Measurements from ENCODE around the gene FBXL2.
"Not testable (repeated sequence)": the region's sequence is repeated elsewhere in the genome, so short reads cannot be mapped to it uniquely, and the experiment has no call there.

Gene FBXL2

GRCh38 chr3:33386631-33387030, 109.4 kb downstream of the FBXL2 start:
- Mint-ChIP-seq H3K9me3 (no peaks in the 10 kb centered on the region), H3K27ac (peak overlapping the region; percentile 47), H3K4me1 (ENCODE audit: low read depth) (peaks cover 15% of the 10 kb centered on the region), H3K4me3 (no peak overlapping the region), H3K27me3 (ENCODE audit: low read depth) (no peaks in the 10 kb centered on the region), H3K36me3 (ENCODE audit: low read depth) (peaks cover 26% of the 10 kb centered on the region)

- H3K9me3 Mint-ChIP-seq: no peaks in the 10 kb centered on the region
- H3K4me3 Mint-ChIP-seq: no peak overlapping the region
- H3K27me3 Mint-ChIP-seq (ENCODE audit: low read depth): no peaks in the 10 kb centered on the region
- peaks cover 22% of the 10 kb centered on the region for H3K4me1 Mint-ChIP-seq (ENCODE audit: low read depth)
- H3K27ac Mint-ChIP-seq: no peak overlapping the region
- peaks cover 37% of the 10 kb centered on the region for H3K36me3 Mint-ChIP-seq (ENCODE audit: low read depth)
Observed at GRCh38 chr3:33388374-33389100, 111.3 kb downstream of the FBXL2 start.

GRCh38 chr3:33389908-33390307, 112.7 kb downstream of the FBXL2 start:
- Mint-ChIP-seq H3K4me1 (ENCODE audit: low read depth) (peaks cover 22% of the 10 kb centered on the region), H3K4me3 (no peak overlapping the region), H3K27ac (peak overlapping the region; percentile 10), H3K36me3 (ENCODE audit: low read depth) (peaks cover 37% of the 10 kb centered on the region), H3K27me3 (ENCODE audit: low read depth) (no peaks in the 10 kb centered on the region), H3K9me3 (no peaks in the 10 kb centered on the region)

GRCh38 chr3:33391255-33391995, 114.2 kb downstream of the FBXL2 start:
- Mint-ChIP-seq H3K9me3 (no peaks in the 10 kb centered on the region), H3K4me1 (ENCODE audit: low read depth) (peaks cover 12% of the 10 kb centered on the region), H3K36me3 (ENCODE audit: low read depth) (peaks cover 47% of the 10 kb centered on the region), H3K27ac (peak overlapping the region; percentile 60), H3K4me3 (no peak overlapping the region), H3K27me3 (ENCODE audit: low read depth) (no peaks in the 10 kb centered on the region)

- Mint-ChIP-seq H3K36me3 (ENCODE audit: low read depth) (peaks cover 51% of the 10 kb centered on the region), H3K27ac (peak overlapping the region; percentile 60)
Observed at GRCh38 chr3:33392144-33392543, 114.9 kb downstream of the FBXL2 start.

GRCh38 chr3:33392703-33393125, 115.5 kb downstream of the FBXL2 start:
- H3K36me3 Mint-ChIP-seq (ENCODE audit: low read depth): peaks cover 52% of the 10 kb centered on the region
- no peaks in the 10 kb centered on the region for H3K9me3 Mint-ChIP-seq
- H3K27me3 Mint-ChIP-seq (ENCODE audit: low read depth): no peaks in the 10 kb centered on the region
- no peak overlapping the region for H3K27ac Mint-ChIP-seq
- H3K4me1 Mint-ChIP-seq (ENCODE audit: low read depth): peaks cover 12% of the 10 kb centered on the region
- H3K4me3 Mint-ChIP-seq: no peak overlapping the region

More at GRCh38 chr3:33392144-33392543, 114.9 kb downstream of the FBXL2 start:
- no peak overlapping the region for H3K4me3 Mint-ChIP-seq
- no peaks in the 10 kb centered on the region for H3K9me3 Mint-ChIP-seq
- H3K4me1 Mint-ChIP-seq (ENCODE audit: low read depth): peaks cover 12% of the 10 kb centered on the region
- H3K27me3 Mint-ChIP-seq (ENCODE audit: low read depth): no peaks in the 10 kb centered on the region

- Mint-ChIP-seq H3K36me3 (ENCODE audit: low read depth) (peaks cover 53% of the 10 kb centered on the region), H3K27ac (no peak overlapping the region), H3K9me3 (no peaks in the 10 kb centered on the region), H3K4me1 (ENCODE audit: low read depth) (peaks cover 12% of the 10 kb centered on the region), H3K27me3 (ENCODE audit: low read depth) (no peaks in the 10 kb centered on the region), H3K4me3 (no peak overlapping the region)
Observed at GRCh38 chr3:33394403-33395054, 117.3 kb downstream of the FBXL2 start.

- Mint-ChIP-seq H3K36me3 (ENCODE audit: low read depth) (peaks cover 51% of the 10 kb centered on the region), H3K27me3 (ENCODE audit: low read depth) (no peaks in the 10 kb centered on the region), H3K27ac (no peak overlapping the region), H3K9me3 (no peaks in the 10 kb centered on the region), H3K4me3 (no peak overlapping the region), H3K4me1 (ENCODE audit: low read depth) (peaks cover 12% of the 10 kb centered on the region)
Observed at GRCh38 chr3:33395900-33396299, 118.7 kb downstream of the FBXL2 start.

GRCh38 chr3:33398410-33398809, 121.2 kb downstream of the FBXL2 start:
- H3K9me3 Mint-ChIP-seq: no peaks in the 10 kb centered on the region
- H3K36me3 Mint-ChIP-seq (ENCODE audit: low read depth): peaks cover 48% of the 10 kb centered on the region
- no peak overlapping the region for H3K27ac Mint-ChIP-seq
- H3K4me3 Mint-ChIP-seq: no peak overlapping the region
- no peaks in the 10 kb centered on the region for H3K27me3 Mint-ChIP-seq (ENCODE audit: low read depth)
- H3K4me1 Mint-ChIP-seq (ENCODE audit: low read depth): no peaks in the 10 kb centered on the region

GRCh38 chr3:33401781-33402180, 124.5 kb downstream of the FBXL2 start:
- Mint-ChIP-seq H3K4me1 (ENCODE audit: low read depth) (no peaks in the 10 kb centered on the region), H3K27me3 (ENCODE audit: low read depth) (no peaks in the 10 kb centered on the region), H3K27ac (no peak overlapping the region), H3K9me3 (no peaks in the 10 kb centered on the region), H3K36me3 (ENCODE audit: low read depth) (peaks cover 39% of the 10 kb centered on the region), H3K4me3 (no peak overlapping the region)

- Mint-ChIP-seq H3K36me3 (ENCODE audit: low read depth) (peaks cover 38% of the 10 kb centered on the region), H3K4me1 (ENCODE audit: low read depth) (no peaks in the 10 kb centered on the region), H3K27ac (no peak overlapping the region), H3K27me3 (ENCODE audit: low read depth) (no peaks in the 10 kb centered on the region), H3K4me3 (no peak overlapping the region), H3K9me3 (no peaks in the 10 kb centered on the region)
Observed at GRCh38 chr3:33402936-33403335, 125.7 kb downstream of the FBXL2 start.

GRCh38 chr3:33403756-33404155, 126.5 kb downstream of the FBXL2 start:
- no peaks in the 10 kb centered on the region for H3K4me1 Mint-ChIP-seq (ENCODE audit: low read depth)
- peaks cover 42% of the 10 kb centered on the region for H3K36me3 Mint-ChIP-seq (ENCODE audit: low read depth)
- H3K27ac Mint-ChIP-seq: no peak overlapping the region
- H3K9me3 Mint-ChIP-seq: no peaks in the 10 kb centered on the region
- H3K27me3 Mint-ChIP-seq (ENCODE audit: low read depth): no peaks in the 10 kb centered on the region
- no peak overlapping the region for H3K4me3 Mint-ChIP-seq

GRCh38 chr3:33410816-33411215, 133.6 kb downstream of the FBXL2 start:
- H3K4me1 Mint-ChIP-seq (ENCODE audit: low read depth); H3K9me3 Mint-ChIP-seq; H3K27me3 Mint-ChIP-seq (ENCODE audit: low read depth); H3K4me3 Mint-ChIP-seq; H3K27ac Mint-ChIP-seq: not testable (repeated sequence)
- H3K36me3 Mint-ChIP-seq (ENCODE audit: low read depth): peaks cover 46% of the 10 kb centered on the region

GRCh38 chr3:33417066-33417673, 139.9 kb downstream of the FBXL2 start:
- Mint-ChIP-seq H3K4me3 (no peak overlapping the region), H3K36me3 (ENCODE audit: low read depth) (peaks cover 48% of the 10 kb centered on the region)

More at GRCh38 chr3:33417066-33417673, 139.9 kb downstream of the FBXL2 start:
- Mint-ChIP-seq H3K9me3 (no peaks in the 10 kb centered on the region), H3K4me1 (ENCODE audit: low read depth) (peaks cover 17% of the 10 kb centered on the region), H3K27me3 (ENCODE audit: low read depth) (no peaks in the 10 kb centered on the region), H3K27ac (peak overlapping the region; percentile 61)
